GM12864 (cell line): ENCODE results near the gene PPP1R9B.

Experiments used
- DNase-seq: peaks from one replicate; pipeline ENCODE4 v3.0.0-alpha.2; 2011; ENCODE audit warnings: low read depth
- H3K4me3 ChIP-seq: 2 replicates; pipeline ENCODE4 v1.5.1; 2011; ENCODE audit warnings: mild to moderate bottlenecking, low read depth, low read length, control low read depth
- TF ChIP-seq, protein P1 (sequence below): IDR thresholded peaks from 2 replicates; pipeline ENCODE4 v1.5.1; 2011; ENCODE audit warnings: low read depth, mild to moderate bottlenecking, moderate library complexity, low read length, control low read depth, inconsistent platforms; ENCODE audit errors: missing control alignments

The PPP1R9B gene

DNA sequence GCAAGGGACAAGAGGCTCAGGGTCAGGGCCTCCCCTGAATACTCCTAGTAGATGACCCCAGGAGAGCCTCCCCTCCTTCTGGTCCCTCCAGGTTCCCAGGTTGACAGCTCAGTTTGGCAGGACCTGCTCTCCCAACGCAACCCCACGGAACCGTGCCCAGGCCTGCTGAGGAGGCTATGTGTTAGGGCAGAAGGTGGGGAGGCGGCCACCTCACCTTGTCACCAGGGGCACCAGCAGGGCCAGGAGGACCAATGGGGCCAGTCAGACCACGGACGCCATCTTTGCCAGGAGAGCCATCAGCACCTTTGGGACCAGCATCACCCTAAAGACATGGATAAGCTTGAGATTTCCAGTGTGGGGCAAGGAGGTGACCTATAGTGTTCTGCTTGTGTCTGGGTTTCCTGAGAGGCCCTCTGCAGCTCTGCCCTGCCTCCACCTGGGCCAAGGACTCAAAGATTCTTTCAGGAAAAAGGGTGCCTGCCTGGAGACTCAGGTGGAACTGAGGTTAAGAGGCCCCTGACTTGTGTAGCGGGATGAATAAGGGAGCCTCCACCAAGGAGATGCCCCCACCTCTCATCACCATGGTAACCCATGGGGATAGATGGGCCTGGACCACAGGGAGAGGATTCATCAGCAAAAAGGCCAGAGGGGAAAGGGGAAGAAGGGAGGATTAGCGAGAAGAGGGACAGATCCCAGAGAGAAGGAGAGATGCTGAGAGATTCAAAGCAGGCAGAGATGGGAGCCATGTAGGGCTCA is 40.3 kb upstream of the PPP1R9B start:
- DNase-seq = no peak
- no peak overlapping the region for H3K4me3 ChIP-seq
- TF ChIP-seq, protein P1, sequence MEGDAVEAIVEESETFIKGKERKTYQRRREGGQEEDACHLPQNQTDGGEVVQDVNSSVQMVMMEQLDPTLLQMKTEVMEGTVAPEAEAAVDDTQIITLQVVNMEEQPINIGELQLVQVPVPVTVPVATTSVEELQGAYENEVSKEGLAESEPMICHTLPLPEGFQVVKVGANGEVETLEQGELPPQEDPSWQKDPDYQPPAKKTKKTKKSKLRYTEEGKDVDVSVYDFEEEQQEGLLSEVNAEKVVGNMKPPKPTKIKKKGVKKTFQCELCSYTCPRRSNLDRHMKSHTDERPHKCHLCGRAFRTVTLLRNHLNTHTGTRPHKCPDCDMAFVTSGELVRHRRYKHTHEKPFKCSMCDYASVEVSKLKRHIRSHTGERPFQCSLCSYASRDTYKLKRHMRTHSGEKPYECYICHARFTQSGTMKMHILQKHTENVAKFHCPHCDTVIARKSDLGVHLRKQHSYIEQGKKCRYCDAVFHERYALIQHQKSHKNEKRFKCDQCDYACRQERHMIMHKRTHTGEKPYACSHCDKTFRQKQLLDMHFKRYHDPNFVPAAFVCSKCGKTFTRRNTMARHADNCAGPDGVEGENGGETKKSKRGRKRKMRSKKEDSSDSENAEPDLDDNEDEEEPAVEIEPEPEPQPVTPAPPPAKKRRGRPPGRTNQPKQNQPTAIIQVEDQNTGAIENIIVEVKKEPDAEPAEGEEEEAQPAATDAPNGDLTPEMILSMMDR = no peak

GRCh38 chr17:50190293-50190602 is 39.8 kb upstream of the PPP1R9B start:
- no peak overlapping the region for H3K4me3 ChIP-seq
- DNase-seq = no peak
- TF ChIP-seq, protein P1 = no peak

- H3K4me3 ChIP-seq = no peak overlapping the region
- no peak for DNase-seq
- TF ChIP-seq, protein P1 = no peak
Observed at GRCh38 chr17:50189550-50190292, 39.2 kb upstream of the PPP1R9B start.

DNA sequence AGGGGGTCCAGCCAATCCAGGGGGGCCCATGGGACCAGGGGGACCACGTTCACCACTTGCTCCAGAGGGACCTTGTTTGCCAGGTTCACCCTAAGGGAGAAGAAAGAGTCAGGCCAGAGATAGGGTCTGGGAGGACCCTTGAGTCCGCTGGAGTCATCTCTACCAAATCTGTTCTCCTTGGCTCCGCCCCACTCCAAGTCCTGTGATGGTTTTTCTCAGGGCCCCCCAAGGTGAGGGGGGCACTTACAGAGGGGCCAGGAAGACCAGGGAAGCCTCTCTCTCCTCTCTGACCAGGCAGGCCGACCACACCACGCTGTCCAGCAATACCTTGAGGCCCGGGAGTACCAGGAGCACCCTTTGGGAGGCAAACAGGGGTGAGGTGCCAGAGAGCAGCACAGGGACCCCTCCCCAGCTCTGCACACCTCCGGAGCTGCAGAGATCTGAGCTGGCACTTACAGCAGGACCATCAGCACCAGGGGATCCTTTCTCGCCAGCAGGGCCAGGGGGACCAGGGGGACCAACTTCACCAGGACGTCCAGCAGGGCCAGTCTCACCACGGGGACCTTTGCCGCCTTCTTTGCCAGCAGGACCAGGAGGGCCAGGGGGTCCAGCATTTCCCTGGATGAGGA is 38.6 kb upstream of the PPP1R9B start:
- no peak overlapping the region for H3K4me3 ChIP-seq
- TF ChIP-seq, protein P1 = no peak
- no peak for DNase-seq

DNA sequence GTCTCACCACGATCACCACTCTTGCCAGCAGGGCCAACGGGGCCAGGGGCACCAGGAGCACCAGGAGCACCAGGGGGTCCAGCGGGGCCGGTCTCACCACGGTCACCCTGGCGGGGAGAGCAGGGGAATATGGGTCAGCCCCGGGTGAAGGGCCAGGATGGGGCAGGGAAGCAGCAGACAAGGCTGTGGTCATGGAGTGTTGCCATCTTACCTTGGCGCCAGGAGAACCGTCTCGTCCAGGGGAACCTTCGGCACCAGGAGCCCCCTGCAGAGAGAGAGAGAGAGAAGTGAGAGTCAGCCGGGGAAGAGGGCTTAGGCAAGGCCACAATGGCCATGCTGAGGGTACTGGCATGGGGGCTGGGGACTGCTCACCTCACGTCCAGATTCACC is 38.0 kb upstream of the PPP1R9B start:
- H3K4me3 ChIP-seq = no peak overlapping the region
- DNase-seq = no peak
- TF ChIP-seq, protein P1 = no peak

GRCh38 chr17:50187751-50188530 is 37.5 kb upstream of the PPP1R9B start:
- no peak overlapping the region for H3K4me3 ChIP-seq

More at GRCh38 chr17:50187751-50188530, 37.5 kb upstream of the PPP1R9B start:
- TF ChIP-seq, protein P1 = no peak
- DNase-seq = no peak
